Esophagus muscularis mucosa (tissue), 4 donors: Measurements from ENCODE around the gene GTF3C5. TPM values are rescaled to one million over a fixed set of nuclear protein-coding genes. Genes with fewer than 3 reads are reported as not detected.
A peak's percentile ranks its signal among the peaks of the same experiment; 100 is the strongest.

ENCODE experiments used
- DNase-seq: peaks from one replicate; pipeline ENCODE4 v3.0.0-alpha.2; 2017; ENCODE audit errors: extremely low spot score
- H3K27ac ChIP-seq, 4 donors: fragments of 200-600 bp; sonication (generic); replicated peaks in 1 of 4; 1 replicate in 3 of 4; 2 replicates in 1 of 4; pipeline ENCODE4 v1.5.1; 2016 to 2019; ENCODE audit warnings: mild to moderate bottlenecking in 1 of 4
- H3K27me3 ChIP-seq, 4 donors: fragments of 200-600 bp; sonication (generic); one replicate each; pipeline versions ENCODE4 v1.5.1 to v1.6.0; 2016 to 2019
- H3K36me3 ChIP-seq, 4 donors: fragments of 200-600 bp; sonication (generic); one replicate each; pipeline ENCODE4 v1.5.1; 2016 to 2019
- H3K4me1 ChIP-seq, 4 donors: fragments of 200-600 bp; sonication (generic); one replicate each; pipeline ENCODE4 v1.5.1; 2016 to 2019
- H3K4me3 ChIP-seq, 4 donors: fragments of 200-600 bp; sonication (generic); 1 replicate in 2 of 4; 2 replicates in 2 of 4; pipeline ENCODE4 v1.5.1; 2016 to 2019; ENCODE audit warnings: mild to moderate bottlenecking in 4 of 4, moderate library complexity in 1 of 4
- H3K9me3 ChIP-seq, 4 donors: fragments of 200-600 bp; sonication (generic); 1 replicate in 3 of 4; 2 replicates in 1 of 4; pipeline ENCODE4 v1.5.1; 2016 to 2019
- EP300 ChIP-seq: sonication (generic); formaldehyde crosslinking; IDR thresholded peaks from one replicate; pipeline ENCODE4 v1.6.1; 2017; ENCODE audit warnings: antibody characterized with exemption
- POLR2A ChIP-seq: fragments of 450-650 bp; IDR thresholded peaks from one replicate; pipeline ENCODE4 v1.6.1; 2017; ENCODE audit warnings: antibody characterized with exemption, moderate library complexity, mild to moderate bottlenecking, low read depth
- POLR2AphosphoS5 ChIP-seq, 2 donors: sonication (generic); formaldehyde crosslinking; IDR thresholded peaks; one replicate each; pipeline ENCODE4 v1.6.1; 2017; ENCODE audit warnings: antibody characterized with exemption in 2 of 2
- WGBS: methylation state at CpG from one replicate; pipeline ENCODE4 v1.1.5; 2018; 5-methylcytosine and 5-hydroxymethylcytosine counted together
- intact Hi-C: fragments of 100-400 bp; cut with DNase I; formaldehyde crosslinking; loops from one replicate; pipeline ENCODE4 v1.15.1; 2023
- total RNA-seq, 4 donors: library from RNA; depleted of rRNA; stranded (reverse); fragments of >200 nt; gene quantifications; one replicate each; pipeline versions ENCODE4 v1.1.0 to v1.2.1, GENCODE V29; 2016
- TF ChIP-seq, protein P1 (sequence below), 3 experiments: fragments of 200-600 bp in 2 of 3; fragments of 450-650 bp in 1 of 3; sonication (generic) in 2 of 3; IDR thresholded peaks; one replicate each; pipeline ENCODE4 v1.5.1; 2017 to 2019; ENCODE audit warnings: antibody characterized with exemption in 3 of 3, mild to moderate bottlenecking in 2 of 3, moderate library complexity in 1 of 3

GTF3C5 gene
- total RNA-seq, 4 donors from 2014 or later: 38.9 to 58.1 (median 42.4) TPM

DNA sequence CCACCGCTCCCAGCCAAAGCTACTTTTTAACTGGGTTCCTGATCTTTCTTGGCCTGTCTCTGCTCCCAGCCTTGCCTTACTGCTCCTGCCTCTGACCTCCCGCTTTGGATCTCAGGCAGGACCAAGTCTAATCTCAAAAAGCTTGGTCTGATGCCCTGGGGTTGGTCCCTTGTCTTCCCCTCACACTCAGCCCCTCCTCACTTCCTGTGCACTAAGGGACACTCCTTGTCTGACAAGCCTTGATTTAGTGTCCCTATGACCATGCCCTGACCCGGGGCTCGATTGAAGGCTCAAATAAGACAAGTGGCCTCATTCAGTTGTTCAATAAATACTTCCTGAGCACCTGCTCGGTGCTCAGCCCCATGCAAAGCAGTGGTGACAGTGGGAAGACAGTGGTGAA lies 3.7 kb upstream of the GTF3C5 start:
- Histone ChIP-seq H3K36me3 (no peaks in the 10 kb centered on the region), H3K27ac (no peak overlapping the region), H3K4me1 (peaks cover 29 to 35% (median 31%) of the 10 kb centered on the region in 4 donors), H3K27me3 (no peaks in the 10 kb centered on the region), H3K9me3 (no peaks in the 10 kb centered on the region), H3K4me3 (no peak overlapping the region)
- no peak for DNase-seq
- intact Hi-C loops: loop anchor here (10.0 kb wide), 1 partner anchor 82 kb away; the partner anchor contains the start of gene TSC1
- WGBS: 50% methylated on average over 5 of the region's 5 CpGs
- no peak for TF ChIP-seq POLR2A
- no peak for TF ChIP-seq POLR2AphosphoS5 (IDR thresholded peaks at IDR 0.05)
- TF ChIP-seq, protein P1, sequence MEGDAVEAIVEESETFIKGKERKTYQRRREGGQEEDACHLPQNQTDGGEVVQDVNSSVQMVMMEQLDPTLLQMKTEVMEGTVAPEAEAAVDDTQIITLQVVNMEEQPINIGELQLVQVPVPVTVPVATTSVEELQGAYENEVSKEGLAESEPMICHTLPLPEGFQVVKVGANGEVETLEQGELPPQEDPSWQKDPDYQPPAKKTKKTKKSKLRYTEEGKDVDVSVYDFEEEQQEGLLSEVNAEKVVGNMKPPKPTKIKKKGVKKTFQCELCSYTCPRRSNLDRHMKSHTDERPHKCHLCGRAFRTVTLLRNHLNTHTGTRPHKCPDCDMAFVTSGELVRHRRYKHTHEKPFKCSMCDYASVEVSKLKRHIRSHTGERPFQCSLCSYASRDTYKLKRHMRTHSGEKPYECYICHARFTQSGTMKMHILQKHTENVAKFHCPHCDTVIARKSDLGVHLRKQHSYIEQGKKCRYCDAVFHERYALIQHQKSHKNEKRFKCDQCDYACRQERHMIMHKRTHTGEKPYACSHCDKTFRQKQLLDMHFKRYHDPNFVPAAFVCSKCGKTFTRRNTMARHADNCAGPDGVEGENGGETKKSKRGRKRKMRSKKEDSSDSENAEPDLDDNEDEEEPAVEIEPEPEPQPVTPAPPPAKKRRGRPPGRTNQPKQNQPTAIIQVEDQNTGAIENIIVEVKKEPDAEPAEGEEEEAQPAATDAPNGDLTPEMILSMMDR (IDR thresholded peaks at IDR 0.05): no peak
- no peak for TF ChIP-seq EP300

DNA sequence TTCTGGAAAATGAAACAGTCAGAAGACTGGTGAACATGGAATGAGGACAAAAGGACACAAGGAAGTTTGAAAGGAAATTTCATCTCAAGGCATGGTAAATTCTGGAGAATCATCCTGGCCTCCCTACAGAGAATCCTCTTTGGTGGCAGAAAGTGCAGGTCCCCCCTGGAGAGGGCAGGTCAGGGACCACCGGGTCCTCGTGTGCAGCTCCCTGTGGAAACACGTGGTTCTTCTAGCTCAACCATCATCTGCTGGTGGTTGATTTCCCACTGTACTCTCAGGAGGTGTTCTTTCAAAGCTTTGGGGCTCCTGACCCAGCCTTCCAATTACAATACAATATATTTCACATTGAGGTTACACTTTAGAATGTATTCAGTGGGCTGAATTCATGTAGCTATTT lies 2.6 kb upstream of the GTF3C5 start:
- H3K27ac ChIP-seq: no peak overlapping the region
- H3K36me3 ChIP-seq: peaks cover 0 to under 1% (median 0%) of the 10 kb centered on the region in 4 donors
- peaks cover 26 to 41% (median 34%) of the 10 kb centered on the region in 4 donors for H3K4me1 ChIP-seq
- no peak overlapping the region for H3K4me3 ChIP-seq
- intact Hi-C loops: loop anchor here (10.0 kb wide), 1 partner anchor 83 kb away; the partner anchor contains the start of gene TSC1
- no peaks in the 10 kb centered on the region for H3K27me3 ChIP-seq
- TF ChIP-seq, protein P1 (IDR thresholded peaks at IDR 0.05): no peak
- TF ChIP-seq EP300 (no peak), POLR2AphosphoS5 (IDR thresholded peaks at IDR 0.05) (no peak), POLR2A (no peak)
- no peak for DNase-seq
- 89% methylated on average over 3 of the region's 3 CpGs for WGBS
- no peaks in the 10 kb centered on the region for H3K9me3 ChIP-seq

DNA sequence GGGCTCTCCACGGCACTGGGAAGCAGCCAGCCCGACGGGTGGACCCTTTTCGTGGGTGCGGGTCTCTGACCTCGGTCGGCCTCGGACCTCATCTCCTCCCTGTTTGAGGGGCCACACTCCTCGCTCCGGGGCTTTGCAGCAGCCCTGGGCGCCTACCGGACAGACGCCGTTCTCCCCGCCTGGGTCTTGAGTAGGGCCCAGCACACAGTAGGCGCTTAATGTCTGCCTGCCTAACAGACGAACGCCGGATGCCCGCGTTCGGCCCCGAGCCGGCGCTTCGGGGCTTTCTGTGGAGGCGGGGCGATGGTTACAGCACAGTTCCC lies 842 bp upstream of the GTF3C5 start:
- intact Hi-C loops: loop anchor here (5.0 to 10.0 kb wide), 2 partner anchors 85 to 117 kb away; partner anchors contain the start of gene TSC1
- H3K27ac ChIP-seq: peak overlapping the region; percentile 86 to 93 (median 89)
- H3K36me3 ChIP-seq: peaks cover 0 to 4% (median 0%) of the 10 kb centered on the region in 4 donors
- H3K27me3 ChIP-seq: no peaks in the 10 kb centered on the region
- TF ChIP-seq, protein P1 (IDR thresholded peaks at IDR 0.05): no peak
- no peaks in the 10 kb centered on the region for H3K9me3 ChIP-seq
- peaks cover 28 to 56% (median 37%) of the 10 kb centered on the region in 4 donors for H3K4me1 ChIP-seq
- peak overlapping the region; percentile 80 to 98 (median 86) for H3K4me3 ChIP-seq
- WGBS: 0% methylated on average over 17 of the region's 28 CpGs
- DNase-seq: no peak

DNA sequence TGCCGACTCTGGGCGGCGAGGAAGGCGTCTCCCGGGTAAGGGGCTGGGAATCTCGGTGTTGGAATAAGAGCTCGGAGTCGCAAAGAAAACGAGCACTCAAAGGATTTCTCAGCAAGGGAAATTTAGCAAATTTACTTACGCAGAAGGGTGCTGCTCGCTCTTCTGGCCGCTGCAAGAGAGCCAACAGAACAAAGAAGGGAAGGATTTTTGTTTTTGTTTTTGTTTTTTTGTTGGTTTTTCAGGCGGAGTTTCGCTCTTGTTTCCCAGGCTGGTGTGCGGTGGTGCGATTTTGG lies 279 bp downstream of the GTF3C5 start:
- no peak for DNase-seq
- Histone ChIP-seq H3K36me3 (peaks cover 0 to 4% (median 0%) of the 10 kb centered on the region in 4 donors), H3K27me3 (no peaks in the 10 kb centered on the region), H3K4me1 (peaks cover 30 to 62% (median 37%) of the 10 kb centered on the region in 4 donors), H3K4me3 (peak overlapping the region; percentile 80 to 98 (median 86)), H3K27ac (peak overlapping the region; percentile 86 to 93 (median 89)), H3K9me3 (no peaks in the 10 kb centered on the region)
- WGBS: 2% methylated on average over 16 of the region's 16 CpGs
- intact Hi-C loops: loop anchor here (5.0 kb wide), 1 partner anchor 116 kb away; no protein-coding TSS in a partner anchor
- TF ChIP-seq POLR2A (no peak), POLR2AphosphoS5 (IDR thresholded peaks at IDR 0.05) (no peak), EP300 (no peak)
- TF ChIP-seq, protein P1 (IDR thresholded peaks at IDR 0.05): no peak

DNA sequence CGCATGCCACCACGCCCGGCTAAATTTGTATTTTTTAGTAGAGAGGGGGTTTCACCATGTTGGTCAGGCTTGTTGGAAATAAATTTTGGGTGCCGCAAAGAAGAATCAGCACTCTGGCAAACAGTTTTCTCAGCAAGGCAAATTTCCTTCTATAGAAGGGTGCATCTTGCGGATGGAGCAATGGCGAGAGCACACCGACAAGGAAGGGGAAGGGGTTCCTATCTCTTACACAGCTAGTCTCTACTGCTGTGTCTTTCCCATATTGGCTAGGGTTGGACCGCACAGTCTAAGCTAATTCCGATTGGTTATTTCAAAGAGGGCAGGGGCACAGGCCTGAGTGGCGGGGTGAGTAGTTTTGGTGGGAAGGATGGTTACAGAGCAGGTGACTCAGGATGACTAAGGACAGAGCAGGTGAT lies 707 bp downstream of the GTF3C5 start:
- 63% methylated on average over 10 of the region's 10 CpGs for WGBS
- Histone ChIP-seq H3K9me3 (no peaks in the 10 kb centered on the region), H3K36me3 (peaks cover 0 to 4% (median 2%) of the 10 kb centered on the region in 4 donors), H3K27ac (peak overlapping the region in 3 of 4 donors; percentile 86 to 93 (median 87)), H3K4me1 (peaks cover 30 to 62% (median 37%) of the 10 kb centered on the region in 4 donors), H3K4me3 (peak overlapping the region; percentile 80 to 98 (median 86)), H3K27me3 (no peaks in the 10 kb centered on the region)
- TF ChIP-seq, protein P1 (IDR thresholded peaks at IDR 0.05): no peak
- TF ChIP-seq POLR2A (no peak), POLR2AphosphoS5 (IDR thresholded peaks at IDR 0.05) (no peak), EP300 (no peak)
- intact Hi-C loops: loop anchor here (5.0 kb wide), 1 partner anchor 116 kb away; no protein-coding TSS in a partner anchor
- no peak for DNase-seq
